K562 (cell line): ENCODE measurements around the gene GALNT18. TPM values are rescaled to one million over a fixed set of nuclear protein-coding genes. Genes with fewer than 3 reads are reported as not detected.

Source experiments
- CSDE1 ChIP-seq, 2 experiments: fragments of 450-650 bp; IDR thresholded peaks; 2 replicates each; pipeline ENCODE4 v1.6.1; 2016; ENCODE audit warnings: mild to moderate bottlenecking in 1 of 2
- EGR1 ChIP-seq: fragments of 450-650 bp; conservative IDR thresholded peaks from 2 replicates; pipeline ENCODE4 v1.6.1; 2017; ENCODE audit warnings: mild to moderate bottlenecking
- EZH2 ChIP-seq: IDR thresholded peaks from 2 replicates; pipeline ENCODE4 v1.6.1; 2012; ENCODE audit warnings: low read depth, mild to moderate bottlenecking, inconsistent platforms, low read length, borderline replicate concordance
- JUNB ChIP-seq: fragments of 450-650 bp; formaldehyde crosslinking; conservative IDR thresholded peaks from 2 replicates; pipeline ENCODE4 v1.4.0; 2020; ENCODE audit warnings: mild to moderate bottlenecking
- ZFX ChIP-seq: sonication (generic); formaldehyde crosslinking; IDR thresholded peaks from 2 replicates; pipeline ENCODE4 v1.8.0; 2022; ENCODE audit warnings: mild to moderate bottlenecking, missing genetic modification reagents, moderate library complexity
- ZKSCAN3 ChIP-seq: fragments of 250-450 bp; sonication (Bioruptor Pico); IDR thresholded peaks from 2 replicates; pipeline ENCODE4 v1.4.0; 2020
- ZNF175 ChIP-seq: fragments of 200-800 bp; sonication (Bioruptor generic); IDR thresholded peaks from 2 replicates; pipeline ENCODE4 v1.6.1; 2016; ENCODE audit warnings: low read depth, mild to moderate bottlenecking, missing genetic modification characterization, missing compliant biosample characterization
- ZNF384 ChIP-seq: IDR thresholded peaks from 2 replicates; pipeline ENCODE4 v1.6.1; 2012; ENCODE audit warnings: low read depth, low read length, improper control_type of control experiment
- ZNF408 ChIP-seq: fragments of 250-450 bp; sonication (Bioruptor Pico); IDR thresholded peaks from 2 replicates; pipeline ENCODE4 v1.4.0; 2020; ENCODE audit warnings: low read depth, mild to moderate bottlenecking, moderate library complexity
- polyA plus RNA-seq, 8 experiments: library from polyadenylated mRNA; depleted of rRNA in 4 of 8; stranded (reverse) in 5 of 8; unstranded in 3 of 8; fragments of >200 nt; fragmentation: Nextera tagmentation in 2 of 8; fragmentation: Illumina TruSeq in 1 of 8; extraction: Ambion mirVana in 2 of 8; extraction: Trizol in 1 of 8; gene quantifications; 2 replicates each; pipeline versions ENCODE4 v1.2.1 to v1.2.3, GENCODE V29; 2011 to 2014; ENCODE audit warnings: inconsistent platforms in 1 of 8, missing spikeins in 1 of 8
- total RNA-seq, 7 experiments: library from RNA; depleted of rRNA in 6 of 7; stranded (reverse); fragments of >200 nt in 6 of 7; fragmentation: Illumina TruSeq in 2 of 7; extraction: Trizol in 2 of 7; gene quantifications; 2 replicates each; pipeline versions ENCODE4 v1.2.1 to v1.2.3, GENCODE V29; 2011 to 2021; ENCODE audit warnings: low replicate concordance in 1 of 7
- TF ChIP-seq, protein P1 (sequence below), 2 experiments: fragments of 450-650 bp; IDR thresholded peaks; 2 replicates each; pipeline ENCODE4 v1.6.1; 2016; ENCODE audit warnings: mild to moderate bottlenecking in 2 of 2, borderline replicate concordance in 1 of 2, low read depth in 1 of 2, moderate library complexity in 1 of 2

Gene GALNT18
- total and polyA plus RNA-seq, 9 of the 15 experiments (the other 6 are each of a cell fraction or from before 2014, with no cell fraction given) = not detected

DNA sequence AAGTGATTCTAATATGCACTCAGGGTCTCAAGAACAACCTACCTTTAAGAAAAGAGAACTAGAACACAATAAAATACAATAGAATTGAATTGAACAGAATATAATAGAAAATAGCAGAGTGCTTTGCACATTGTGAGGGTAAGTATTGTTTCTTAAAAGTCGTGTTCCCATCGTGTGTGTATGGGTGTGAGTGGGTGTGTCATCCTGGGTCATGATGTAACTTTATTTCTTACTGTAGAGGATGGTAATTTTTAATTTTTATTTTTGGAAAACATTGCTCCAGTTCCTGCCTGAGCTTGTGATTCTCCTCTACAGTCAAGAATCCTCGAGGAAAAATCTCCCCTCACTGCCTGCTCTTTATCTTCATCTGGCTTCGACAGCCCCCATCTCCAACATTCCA lies 193.1 kb downstream of the GALNT18 start (continued):
- TF ChIP-seq, protein P1, sequence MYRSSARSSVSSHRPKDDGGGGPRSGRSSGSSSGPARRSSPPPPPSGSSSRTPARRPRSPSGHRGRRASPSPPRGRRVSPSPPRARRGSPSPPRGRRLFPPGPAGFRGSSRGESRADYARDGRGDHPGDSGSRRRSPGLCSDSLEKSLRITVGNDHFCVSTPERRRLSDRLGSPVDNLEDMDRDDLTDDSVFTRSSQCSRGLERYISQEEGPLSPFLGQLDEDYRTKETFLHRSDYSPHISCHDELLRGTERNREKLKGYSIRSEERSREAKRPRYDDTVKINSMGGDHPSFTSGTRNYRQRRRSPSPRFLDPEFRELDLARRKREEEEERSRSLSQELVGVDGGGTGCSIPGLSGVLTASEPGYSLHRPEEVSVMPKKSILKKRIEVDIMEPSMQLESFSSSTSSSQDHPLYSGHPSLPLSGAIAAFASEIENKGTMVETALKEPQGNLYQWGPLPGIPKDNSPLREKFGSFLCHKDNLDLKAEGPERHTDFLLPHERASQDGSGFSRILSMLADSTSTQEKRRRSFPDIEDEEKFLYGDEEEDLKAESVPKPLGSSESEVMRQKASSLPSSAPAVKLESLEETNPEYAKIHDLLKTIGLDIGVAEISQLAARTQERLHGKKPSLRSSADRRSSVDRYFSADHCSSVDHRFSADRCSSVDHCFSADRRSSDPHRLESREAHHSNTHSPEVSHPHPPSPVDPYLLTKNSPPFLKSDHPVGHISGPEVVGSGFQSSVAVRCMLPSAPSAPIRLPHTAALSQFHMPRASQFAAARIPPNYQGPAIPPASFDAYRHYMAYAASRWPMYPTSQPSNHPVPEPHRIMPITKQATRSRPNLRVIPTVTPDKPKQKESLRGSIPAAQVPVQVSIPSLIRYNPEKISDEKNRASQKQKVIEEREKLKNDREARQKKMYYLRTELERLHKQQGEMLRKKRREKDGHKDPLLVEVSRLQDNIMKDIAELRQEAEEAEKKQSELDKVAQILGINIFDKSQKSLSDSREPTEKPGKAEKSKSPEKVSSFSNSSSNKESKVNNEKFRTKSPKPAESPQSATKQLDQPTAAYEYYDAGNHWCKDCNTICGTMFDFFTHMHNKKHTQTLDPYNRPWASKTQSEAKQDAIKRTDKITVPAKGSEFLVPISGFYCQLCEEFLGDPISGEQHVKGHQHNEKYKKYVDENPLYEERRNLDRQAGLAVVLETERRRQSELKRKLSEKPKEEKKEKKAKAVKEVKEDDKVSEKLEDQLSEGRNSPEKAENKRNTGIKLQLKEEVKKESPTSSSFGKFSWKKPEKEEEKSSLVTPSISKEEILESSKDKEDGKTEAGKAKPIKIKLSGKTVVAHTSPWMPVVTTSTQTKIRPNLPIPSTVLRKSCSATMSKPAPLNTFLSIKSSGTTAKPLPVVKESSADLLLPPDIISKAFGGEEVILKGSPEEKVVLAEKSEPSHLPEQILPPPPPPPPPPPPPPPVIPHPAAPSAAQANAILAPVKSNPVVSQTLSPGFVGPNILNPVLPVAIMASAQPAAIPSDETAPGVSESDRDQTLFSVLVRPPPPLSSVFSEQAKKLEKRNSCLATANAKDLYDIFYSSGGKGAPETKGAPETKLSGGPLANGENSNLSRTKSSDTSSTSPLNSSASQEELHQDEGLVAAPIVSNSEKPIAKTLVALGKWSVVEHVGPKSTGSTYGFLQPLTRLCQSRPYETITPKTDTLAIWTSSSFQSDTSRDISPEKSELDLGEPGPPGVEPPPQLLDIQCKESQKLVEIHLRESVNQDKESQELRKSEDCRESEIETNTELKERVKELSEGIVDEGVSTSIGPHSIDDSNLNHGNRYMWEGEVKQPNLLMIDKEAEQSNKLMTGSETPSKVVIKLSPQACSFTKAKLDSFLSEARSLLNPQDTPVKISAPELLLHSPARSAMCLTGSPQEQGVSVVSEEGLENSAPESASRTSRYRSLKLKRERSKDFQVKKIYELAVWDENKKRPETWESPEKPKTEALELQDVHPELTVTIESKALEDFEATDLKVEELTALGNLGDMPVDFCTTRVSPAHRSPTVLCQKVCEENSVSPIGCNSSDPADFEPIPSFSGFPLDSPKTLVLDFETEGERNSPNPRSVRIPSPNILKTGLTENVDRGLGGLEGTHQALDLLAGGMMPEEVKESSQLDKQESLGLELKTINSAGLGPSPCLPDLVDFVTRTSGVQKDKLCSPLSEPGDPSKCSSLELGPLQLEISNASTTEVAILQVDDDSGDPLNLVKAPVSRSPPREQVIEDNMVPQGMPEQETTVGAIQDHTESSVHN (IDR thresholded peaks at IDR 0.05; ENCODE audit: borderline replicate concordance in 1 of 2, low read depth in 1 of 2) = no peak
- TF ChIP-seq EGR1 (no peak), EZH2 (no peak), ZKSCAN3 (CRISPR knock-in tag) (no peak), ZFX (no peak), ZNF384 (no peak), ZNF175 (CRISPR knock-in tag) (no peak), CSDE1 (IDR thresholded peaks at IDR 0.05) (no peak), ZNF408 (no peak), JUNB (CRISPR knock-in tag) (no peak)
- TF ChIP-seq, all 486 proteins: peak for 0
